DND-41 (cell line): ENCODE measurements around the gene FGF13.

Source experiments
- EZH2 ChIP-seq: IDR thresholded peaks from 3 replicates; pipeline ENCODE4 v1.6.1; 2012; ENCODE audit warnings: borderline replicate concordance, low read depth, mild to moderate bottlenecking, moderate library complexity, low read length, inconsistent platforms; ENCODE audit not compliant: severe bottlenecking
- TF ChIP-seq, protein P1 (sequence below): IDR thresholded peaks from 2 replicates; pipeline ENCODE4 v1.5.1; 2012; ENCODE audit warnings: borderline replicate concordance, low read length, moderate library complexity, mild to moderate bottlenecking; ENCODE audit not compliant: poor library complexity, severe bottlenecking; ENCODE audit errors: extremely low read depth

DNA sequence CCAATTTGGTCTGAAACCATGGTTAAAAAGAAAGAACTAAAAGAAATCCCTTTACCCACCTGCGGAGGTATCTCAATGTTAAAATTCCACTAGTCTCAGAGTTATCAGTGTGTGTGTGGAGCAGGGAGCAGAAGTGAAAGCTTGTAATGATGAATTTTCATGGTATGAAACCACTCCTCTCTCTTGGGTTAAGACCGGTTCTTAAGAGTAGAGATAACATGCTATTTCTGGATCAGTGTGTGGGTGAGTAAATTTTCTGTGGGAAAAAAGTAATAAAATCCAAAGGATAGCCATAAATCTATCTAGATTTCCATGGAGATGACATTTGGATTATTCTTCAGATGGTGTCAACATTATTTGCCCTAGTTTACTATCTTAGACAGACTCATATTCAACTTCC is 3.2 kb downstream of the FGF13 start:
- TF ChIP-seq, protein P1, sequence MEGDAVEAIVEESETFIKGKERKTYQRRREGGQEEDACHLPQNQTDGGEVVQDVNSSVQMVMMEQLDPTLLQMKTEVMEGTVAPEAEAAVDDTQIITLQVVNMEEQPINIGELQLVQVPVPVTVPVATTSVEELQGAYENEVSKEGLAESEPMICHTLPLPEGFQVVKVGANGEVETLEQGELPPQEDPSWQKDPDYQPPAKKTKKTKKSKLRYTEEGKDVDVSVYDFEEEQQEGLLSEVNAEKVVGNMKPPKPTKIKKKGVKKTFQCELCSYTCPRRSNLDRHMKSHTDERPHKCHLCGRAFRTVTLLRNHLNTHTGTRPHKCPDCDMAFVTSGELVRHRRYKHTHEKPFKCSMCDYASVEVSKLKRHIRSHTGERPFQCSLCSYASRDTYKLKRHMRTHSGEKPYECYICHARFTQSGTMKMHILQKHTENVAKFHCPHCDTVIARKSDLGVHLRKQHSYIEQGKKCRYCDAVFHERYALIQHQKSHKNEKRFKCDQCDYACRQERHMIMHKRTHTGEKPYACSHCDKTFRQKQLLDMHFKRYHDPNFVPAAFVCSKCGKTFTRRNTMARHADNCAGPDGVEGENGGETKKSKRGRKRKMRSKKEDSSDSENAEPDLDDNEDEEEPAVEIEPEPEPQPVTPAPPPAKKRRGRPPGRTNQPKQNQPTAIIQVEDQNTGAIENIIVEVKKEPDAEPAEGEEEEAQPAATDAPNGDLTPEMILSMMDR: no peak
- TF ChIP-seq EZH2: no peak
